A673 (cell line): ENCODE results near the gene VAT1L. TPM values are rescaled to one million over a fixed set of nuclear protein-coding genes. Genes with fewer than 3 reads are reported as not detected.

Experiments used
- BruUV-seq: library from RNA; stranded (reverse); fragments of 400-500 nt; replicated peaks from 2 replicates; lab custom pipeline; 2021; lab: Mats Ljungman, UMichigan
- CTCF ChIA-PET: fragments of 300-600 bp; sonication (Branson Sonifier 250); formaldehyde crosslinking; loops from one replicate; lab custom pipeline; 2022; ENCODE audit warnings: antibody characterized with exemption; lab: Charles Lee
- POLR2A ChIA-PET: fragments of 300-600 bp; sonication (Branson Sonifier 250); formaldehyde crosslinking; loops from one replicate; lab custom pipeline; 2022; ENCODE audit warnings: antibody characterized with exemption; ENCODE audit not compliant: low non-redundant PET; lab: Charles Lee
- DNase-seq: peaks from one replicate; pipeline ENCODE4 v3.0.0-alpha.2; 2015; ENCODE audit warnings: low spot score
- H3K27ac ChIP-seq: fragments of 200-600 bp; sonication (generic); 2 replicates; pipeline ENCODE4 v1.5.1; 2016; ENCODE audit warnings: mixed run types, low read depth, mild to moderate bottlenecking, mixed read lengths, antibody characterized with exemption, low read length; ENCODE audit not compliant: poor library complexity, severe bottlenecking
- H3K27me3 ChIP-seq: fragments of 200-600 bp; sonication (generic); replicated peaks from 2 replicates; pipeline ENCODE4 v1.6.1; 2017; ENCODE audit warnings: mixed run types, low read depth, mild to moderate bottlenecking, mixed read lengths, antibody characterized with exemption, low read length; ENCODE audit not compliant: insufficient read depth, poor library complexity
- H3K36me3 ChIP-seq: fragments of 200-600 bp; sonication (generic); 2 replicates; pipeline ENCODE4 v1.6.1; 2016; ENCODE audit warnings: mixed run types, mild to moderate bottlenecking, mixed read lengths, antibody characterized with exemption, low read length; ENCODE audit not compliant: insufficient read depth, poor library complexity, severe bottlenecking
- H3K4me1 ChIP-seq: fragments of 200-600 bp; sonication (generic); 2 replicates; pipeline ENCODE4 v1.6.1; 2017; ENCODE audit warnings: mixed run types, mild to moderate bottlenecking, mixed read lengths, antibody characterized with exemption, low read length; ENCODE audit not compliant: insufficient read depth, poor library complexity, severe bottlenecking
- H3K4me3 ChIP-seq: fragments of 200-600 bp; sonication (generic); 2 replicates; pipeline ENCODE4 v1.5.1; 2016; ENCODE audit warnings: low read depth, mixed run types, mild to moderate bottlenecking, mixed read lengths, low read length; ENCODE audit not compliant: poor library complexity, severe bottlenecking
- H3K9me3 ChIP-seq: fragments of 200-600 bp; sonication (generic); 2 replicates; pipeline ENCODE4 v1.6.1; 2016; ENCODE audit warnings: mixed run types, low read depth, mild to moderate bottlenecking, mixed read lengths, antibody characterized with exemption, low read length; ENCODE audit not compliant: poor library complexity, severe bottlenecking
- EZH2 ChIP-seq: fragments of 200-600 bp; sonication (generic); IDR thresholded peaks from 2 replicates; pipeline ENCODE4 v1.6.1; 2017; ENCODE audit warnings: borderline replicate concordance, low read depth, mild to moderate bottlenecking, mixed read lengths, antibody characterized with exemption, low read length; ENCODE audit not compliant: poor library complexity, severe bottlenecking
- intact Hi-C: fragments of 100-400 bp; cut with micrococcal nuclease; formaldehyde crosslinking; loops from one replicate; pipeline ENCODE4 v1.10.0; 2022; ENCODE audit not compliant: unreplicated experiment
- total RNA-seq: library from RNA; stranded (reverse); gene quantifications from 2 replicates; pipeline ENCODE4 v1.2.3, GENCODE V29; 2021
- TF ChIP-seq, protein P1 (sequence below): fragments of 300-800, 200-600 bp; sonication (generic); conservative IDR thresholded peaks from 2 replicates; pipeline ENCODE4 v1.5.1; 2017; ENCODE audit warnings: low read depth, mild to moderate bottlenecking, antibody characterized with exemption, low read length, moderate library complexity, mixed read lengths

VAT1L gene
- total RNA-seq, 1 experiment from 2014 or later, result 0.09 TPM

DNA sequence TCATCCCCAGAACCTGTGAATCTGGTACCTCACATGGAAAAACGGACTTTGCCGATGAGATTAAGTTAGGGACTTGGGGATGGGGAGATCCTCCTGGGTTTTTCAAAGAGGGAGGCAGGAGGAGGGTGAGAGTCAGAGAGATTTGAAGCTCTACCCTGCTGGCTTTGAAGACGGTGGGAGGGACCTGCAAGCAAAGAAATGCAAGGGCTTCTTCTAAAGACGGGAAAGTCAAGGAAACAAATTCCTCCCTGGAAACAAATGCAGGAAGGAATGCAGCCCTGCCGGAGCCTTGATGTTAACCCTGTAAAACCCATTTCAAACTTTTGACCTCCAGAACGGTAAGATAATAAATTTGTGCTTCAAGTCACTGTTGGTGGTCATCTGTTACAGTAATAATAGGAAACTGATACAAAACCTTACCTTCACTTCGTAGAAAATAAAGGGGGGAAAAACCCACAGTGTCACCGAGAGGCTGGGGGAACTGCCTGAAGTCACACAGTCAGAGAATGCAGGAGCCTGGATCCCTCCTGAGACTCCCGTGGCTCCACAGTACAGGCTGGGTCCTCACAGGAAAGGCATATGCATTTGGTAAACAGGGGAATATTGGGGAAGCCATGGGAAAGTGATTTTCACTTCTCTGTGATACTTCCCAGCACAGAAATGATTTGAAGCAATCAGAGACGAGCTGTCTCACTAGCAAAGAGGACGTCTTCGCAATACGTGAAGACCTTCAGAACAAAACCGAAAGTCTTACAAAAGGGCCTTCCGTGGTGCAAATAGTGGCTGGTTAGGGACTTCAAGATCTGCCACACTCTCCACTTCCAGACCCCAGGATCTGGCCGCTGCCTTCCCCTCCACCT lies 175.1 kb downstream of the VAT1L start:
- CTCF ChIA-PET, result interaction anchor here (0.6 to 0.7 kb wide), 2 partner anchors 9 to 81 kb away, joined by 3 read pairs; no protein-coding TSS in a partner anchor
- H3K27me3 ChIP-seq, result no peaks in the 10 kb centered on the region
- POLR2A ChIA-PET, result no interaction called here
- intact Hi-C loops, result no loop called here
- no peaks in the 10 kb centered on the region for H3K4me1 ChIP-seq
- H3K9me3 ChIP-seq, result no peaks in the 10 kb centered on the region
- H3K36me3 ChIP-seq, result no peaks in the 10 kb centered on the region
- H3K27ac ChIP-seq, result no peak overlapping the region
- TF ChIP-seq EZH2, result no peak
- TF ChIP-seq, protein P1, sequence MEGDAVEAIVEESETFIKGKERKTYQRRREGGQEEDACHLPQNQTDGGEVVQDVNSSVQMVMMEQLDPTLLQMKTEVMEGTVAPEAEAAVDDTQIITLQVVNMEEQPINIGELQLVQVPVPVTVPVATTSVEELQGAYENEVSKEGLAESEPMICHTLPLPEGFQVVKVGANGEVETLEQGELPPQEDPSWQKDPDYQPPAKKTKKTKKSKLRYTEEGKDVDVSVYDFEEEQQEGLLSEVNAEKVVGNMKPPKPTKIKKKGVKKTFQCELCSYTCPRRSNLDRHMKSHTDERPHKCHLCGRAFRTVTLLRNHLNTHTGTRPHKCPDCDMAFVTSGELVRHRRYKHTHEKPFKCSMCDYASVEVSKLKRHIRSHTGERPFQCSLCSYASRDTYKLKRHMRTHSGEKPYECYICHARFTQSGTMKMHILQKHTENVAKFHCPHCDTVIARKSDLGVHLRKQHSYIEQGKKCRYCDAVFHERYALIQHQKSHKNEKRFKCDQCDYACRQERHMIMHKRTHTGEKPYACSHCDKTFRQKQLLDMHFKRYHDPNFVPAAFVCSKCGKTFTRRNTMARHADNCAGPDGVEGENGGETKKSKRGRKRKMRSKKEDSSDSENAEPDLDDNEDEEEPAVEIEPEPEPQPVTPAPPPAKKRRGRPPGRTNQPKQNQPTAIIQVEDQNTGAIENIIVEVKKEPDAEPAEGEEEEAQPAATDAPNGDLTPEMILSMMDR, result no peak
- no peak overlapping the region for H3K4me3 ChIP-seq
- no TSS peak for BruUV-seq
- no peak for DNase-seq

DNA sequence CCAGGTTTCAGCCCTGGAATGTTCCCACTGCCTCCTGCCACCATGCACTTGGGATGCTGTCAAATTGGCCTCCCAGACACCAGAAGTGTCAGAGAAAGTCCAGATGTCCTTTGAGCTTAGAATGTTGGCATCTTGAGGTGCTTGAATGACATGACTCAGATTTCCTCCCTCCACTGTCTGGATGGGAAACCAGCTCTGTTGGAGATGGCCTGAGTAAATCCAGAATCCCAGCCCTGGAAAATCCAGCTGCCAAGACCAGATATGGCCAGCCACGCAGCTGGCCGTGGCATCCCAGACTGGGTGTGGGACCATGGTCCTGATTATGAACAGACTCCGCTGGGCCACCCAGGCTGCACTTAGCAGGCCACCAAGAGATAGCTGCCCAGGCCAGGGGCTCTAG lies 177.0 kb downstream of the VAT1L start:
- H3K4me3 ChIP-seq, result no peak overlapping the region
- BruUV-seq, result no TSS peak
- TF ChIP-seq, protein P1, result no peak
- TF ChIP-seq EZH2, result no peak
- H3K9me3 ChIP-seq, result no peaks in the 10 kb centered on the region
- ChIA-PET POLR2A (no interaction called here), CTCF (no interaction called here)
- H3K27me3 ChIP-seq, result no peaks in the 10 kb centered on the region
- no peak overlapping the region for H3K27ac ChIP-seq
- H3K36me3 ChIP-seq, result no peaks in the 10 kb centered on the region
- intact Hi-C loops, result no loop called here
- DNase-seq, result no peak
- no peaks in the 10 kb centered on the region for H3K4me1 ChIP-seq

GRCh38 chr16:77967054-77967904 lies 178.9 kb downstream of the VAT1L start:
- Histone ChIP-seq H3K36me3 (no peaks in the 10 kb centered on the region), H3K9me3 (no peaks in the 10 kb centered on the region), H3K27ac (no peak overlapping the region), H3K27me3 (no peaks in the 10 kb centered on the region), H3K4me3 (no peak overlapping the region), H3K4me1 (no peaks in the 10 kb centered on the region)
- TF ChIP-seq, protein P1, result no peak
- TF ChIP-seq EZH2, result no peak
- no peak for DNase-seq
- ChIA-PET CTCF (no interaction called here), POLR2A (no interaction called here)
- no TSS peak for BruUV-seq
- intact Hi-C loops, result no loop called here
